ENCODE results near the gene TRAF1. TPM values are rescaled to one million over a fixed set of nuclear protein-coding genes. Genes with fewer than 3 reads are reported as not detected.

Gene TRAF1
- total and polyA plus RNA-seq, 4 donors, result 0.38 to 2.6 (median 0.71) TPM

DNA sequence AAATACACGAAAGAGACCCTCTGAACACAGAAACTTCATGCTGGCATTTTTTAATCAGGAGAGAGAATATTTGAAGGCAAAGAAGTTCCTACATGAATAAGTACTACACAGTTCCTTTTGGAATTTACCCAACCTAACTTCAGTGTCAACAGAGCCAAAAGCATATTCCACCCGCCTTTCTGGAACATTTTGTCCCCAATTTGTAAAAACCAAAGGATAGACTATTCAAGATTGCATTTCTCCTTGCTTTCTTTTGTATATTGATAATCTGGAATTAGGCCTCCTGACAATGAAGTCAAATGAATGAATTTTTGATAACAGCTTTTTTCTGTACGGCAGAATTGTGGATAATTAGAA is 39.4 kb upstream of the TRAF1 start:
- H3K36me3 ChIP-seq (ENCODE audit: control insufficient read depth in 4 of 4, insufficient read depth in 3 of 4, low read depth in 1 of 4, low read length in 3 of 4), result peaks cover 14 to 85% (median 84%) of the 10 kb centered on the region in 4 donors
- H3K4me3 ChIP-seq (ENCODE audit: low read depth in 1 of 3, low read length in 3 of 3), result no peak overlapping the region
- no peaks in the 10 kb centered on the region for H3K27me3 ChIP-seq (ENCODE audit: control insufficient read depth in 4 of 4, insufficient read depth in 4 of 4, low read length in 3 of 4)
- no peak overlapping the region for H3K9ac ChIP-seq (ENCODE audit: low read depth in 1 of 2, low read length in 2 of 2)
- no peaks in the 10 kb centered on the region for H3K9me3 ChIP-seq (ENCODE audit: control insufficient read depth in 4 of 4, low read length in 3 of 4)
- TF ChIP-seq, protein P1, sequence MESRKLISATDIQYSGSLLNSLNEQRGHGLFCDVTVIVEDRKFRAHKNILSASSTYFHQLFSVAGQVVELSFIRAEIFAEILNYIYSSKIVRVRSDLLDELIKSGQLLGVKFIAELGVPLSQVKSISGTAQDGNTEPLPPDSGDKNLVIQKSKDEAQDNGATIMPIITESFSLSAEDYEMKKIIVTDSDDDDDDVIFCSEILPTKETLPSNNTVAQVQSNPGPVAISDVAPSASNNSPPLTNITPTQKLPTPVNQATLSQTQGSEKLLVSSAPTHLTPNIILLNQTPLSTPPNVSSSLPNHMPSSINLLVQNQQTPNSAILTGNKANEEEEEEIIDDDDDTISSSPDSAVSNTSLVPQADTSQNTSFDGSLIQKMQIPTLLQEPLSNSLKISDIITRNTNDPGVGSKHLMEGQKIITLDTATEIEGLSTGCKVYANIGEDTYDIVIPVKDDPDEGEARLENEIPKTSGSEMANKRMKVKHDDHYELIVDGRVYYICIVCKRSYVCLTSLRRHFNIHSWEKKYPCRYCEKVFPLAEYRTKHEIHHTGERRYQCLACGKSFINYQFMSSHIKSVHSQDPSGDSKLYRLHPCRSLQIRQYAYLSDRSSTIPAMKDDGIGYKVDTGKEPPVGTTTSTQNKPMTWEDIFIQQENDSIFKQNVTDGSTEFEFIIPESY (IDR thresholded peaks at IDR 0.05), result no peak
- TF ChIP-seq SP1 (IDR thresholded peaks at IDR 0.05), result peak; percentile 40
- H3K27ac ChIP-seq (ENCODE audit: low read depth in 1 of 2, low read length in 2 of 2), result no peak overlapping the region
- no peaks in the 10 kb centered on the region for H3K4me1 ChIP-seq (ENCODE audit: control insufficient read depth in 4 of 4, insufficient read depth in 4 of 4, low read length in 3 of 4)
- 85% methylated on average over 3 of the region's 3 CpGs for WGBS
- no peak for DNase-seq (ENCODE audit: low spot score)

- no peak overlapping the region for H3K9ac ChIP-seq (ENCODE audit: low read depth in 1 of 2, low read length in 2 of 2)
- H3K27ac ChIP-seq (ENCODE audit: low read depth in 1 of 2, low read length in 2 of 2), result no peak overlapping the region
- H3K4me1 ChIP-seq (ENCODE audit: control insufficient read depth in 4 of 4, insufficient read depth in 4 of 4, low read length in 3 of 4), result no peaks in the 10 kb centered on the region
- 82% methylated on average over 4 of the region's 4 CpGs for WGBS
- no peak overlapping the region for H3K4me3 ChIP-seq (ENCODE audit: low read depth in 1 of 3, low read length in 3 of 3)
- H3K27me3 ChIP-seq (ENCODE audit: control insufficient read depth in 4 of 4, insufficient read depth in 4 of 4, low read length in 3 of 4), result no peaks in the 10 kb centered on the region
- H3K36me3 ChIP-seq (ENCODE audit: control insufficient read depth in 4 of 4, insufficient read depth in 3 of 4, low read depth in 1 of 4, low read length in 3 of 4), result peaks cover 13 to 87% (median 87%) of the 10 kb centered on the region in 4 donors
- TF ChIP-seq CTCF (IDR thresholded peaks at IDR 0.05; ENCODE audit: low read depth, low read length, missing input control), result no peak
- no peak for TF ChIP-seq MAX (IDR thresholded peaks at IDR 0.05)
- TF ChIP-seq SP1 (IDR thresholded peaks at IDR 0.05), result no peak
- TF ChIP-seq HNF4A (conservative IDR thresholded peaks at IDR 0.05), result no peak
- TF ChIP-seq, protein P2, sequence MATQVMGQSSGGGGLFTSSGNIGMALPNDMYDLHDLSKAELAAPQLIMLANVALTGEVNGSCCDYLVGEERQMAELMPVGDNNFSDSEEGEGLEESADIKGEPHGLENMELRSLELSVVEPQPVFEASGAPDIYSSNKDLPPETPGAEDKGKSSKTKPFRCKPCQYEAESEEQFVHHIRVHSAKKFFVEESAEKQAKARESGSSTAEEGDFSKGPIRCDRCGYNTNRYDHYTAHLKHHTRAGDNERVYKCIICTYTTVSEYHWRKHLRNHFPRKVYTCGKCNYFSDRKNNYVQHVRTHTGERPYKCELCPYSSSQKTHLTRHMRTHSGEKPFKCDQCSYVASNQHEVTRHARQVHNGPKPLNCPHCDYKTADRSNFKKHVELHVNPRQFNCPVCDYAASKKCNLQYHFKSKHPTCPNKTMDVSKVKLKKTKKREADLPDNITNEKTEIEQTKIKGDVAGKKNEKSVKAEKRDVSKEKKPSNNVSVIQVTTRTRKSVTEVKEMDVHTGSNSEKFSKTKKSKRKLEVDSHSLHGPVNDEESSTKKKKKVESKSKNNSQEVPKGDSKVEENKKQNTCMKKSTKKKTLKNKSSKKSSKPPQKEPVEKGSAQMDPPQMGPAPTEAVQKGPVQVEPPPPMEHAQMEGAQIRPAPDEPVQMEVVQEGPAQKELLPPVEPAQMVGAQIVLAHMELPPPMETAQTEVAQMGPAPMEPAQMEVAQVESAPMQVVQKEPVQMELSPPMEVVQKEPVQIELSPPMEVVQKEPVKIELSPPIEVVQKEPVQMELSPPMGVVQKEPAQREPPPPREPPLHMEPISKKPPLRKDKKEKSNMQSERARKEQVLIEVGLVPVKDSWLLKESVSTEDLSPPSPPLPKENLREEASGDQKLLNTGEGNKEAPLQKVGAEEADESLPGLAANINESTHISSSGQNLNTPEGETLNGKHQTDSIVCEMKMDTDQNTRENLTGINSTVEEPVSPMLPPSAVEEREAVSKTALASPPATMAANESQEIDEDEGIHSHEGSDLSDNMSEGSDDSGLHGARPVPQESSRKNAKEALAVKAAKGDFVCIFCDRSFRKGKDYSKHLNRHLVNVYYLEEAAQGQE (IDR thresholded peaks at IDR 0.05), result no peak
- TF ChIP-seq FOXA2 (IDR thresholded peaks at IDR 0.05), result no peak
- no peak for TF ChIP-seq HNF4G (IDR thresholded peaks at IDR 0.05)
- TF ChIP-seq RAD21 (IDR thresholded peaks at IDR 0.05), result no peak
- no peak for TF ChIP-seq GABPA (IDR thresholded peaks at IDR 0.05 in 1 of 2, conservative IDR thresholded peaks at IDR 0.05 in 1 of 2)
- TF ChIP-seq, protein P1 (IDR thresholded peaks at IDR 0.05), result no peak
- no peak for TF ChIP-seq NR2F2 (IDR thresholded peaks at IDR 0.05)
- TF ChIP-seq TAF1 (conservative IDR thresholded peaks at IDR 0.05), result no peak
- TF ChIP-seq FOXA1 (IDR thresholded peaks at IDR 0.05), result no peak
- no peak for TF ChIP-seq EGR1 (IDR thresholded peaks at IDR 0.05; ENCODE audit: low read depth in 2 of 2)
- TF ChIP-seq JUND (IDR thresholded peaks at IDR 0.05), result no peak
- TF ChIP-seq RXRA (IDR thresholded peaks at IDR 0.05), result no peak
- TF ChIP-seq, protein P3, sequence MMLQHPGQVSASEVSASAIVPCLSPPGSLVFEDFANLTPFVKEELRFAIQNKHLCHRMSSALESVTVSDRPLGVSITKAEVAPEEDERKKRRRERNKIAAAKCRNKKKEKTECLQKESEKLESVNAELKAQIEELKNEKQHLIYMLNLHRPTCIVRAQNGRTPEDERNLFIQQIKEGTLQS (IDR thresholded peaks at IDR 0.05), result no peak
- no peak for TF ChIP-seq YY1 (IDR thresholded peaks at IDR 0.05)
- DNase-seq (ENCODE audit: low spot score), result no peak
- H3K9me3 ChIP-seq (ENCODE audit: control insufficient read depth in 4 of 4, low read length in 3 of 4), result no peaks in the 10 kb centered on the region
Measured at GRCh38 chr9:120965344-120966012, 38.9 kb upstream of the TRAF1 start.

Measured in liver (tissue), 9 donors.